ENCODE results near the gene SNX10.

Gene SNX10

DNA sequence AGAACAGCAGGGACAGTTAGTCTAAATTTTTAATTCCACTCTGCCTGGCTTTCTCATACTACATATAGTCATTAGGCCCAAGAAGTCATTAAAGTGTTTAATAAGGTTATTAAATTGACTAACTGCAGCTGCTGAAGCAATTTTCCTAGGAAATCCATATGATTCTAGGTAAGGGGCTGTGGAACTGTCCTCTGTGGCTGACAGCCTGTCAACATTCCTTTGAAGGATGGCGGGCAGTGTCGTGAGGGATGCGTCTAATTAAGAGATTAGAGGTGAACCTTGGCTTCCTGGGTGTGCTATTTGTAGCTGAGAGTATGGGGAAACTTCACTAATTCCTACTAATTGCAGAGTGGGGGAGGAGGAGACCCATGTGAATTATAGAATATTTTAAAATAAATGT lies 64.6 kb downstream of the SNX10 start:
- no peak overlapping the region for H3K4me3 ChIP-seq (ENCODE audit: low read length)

DNA sequence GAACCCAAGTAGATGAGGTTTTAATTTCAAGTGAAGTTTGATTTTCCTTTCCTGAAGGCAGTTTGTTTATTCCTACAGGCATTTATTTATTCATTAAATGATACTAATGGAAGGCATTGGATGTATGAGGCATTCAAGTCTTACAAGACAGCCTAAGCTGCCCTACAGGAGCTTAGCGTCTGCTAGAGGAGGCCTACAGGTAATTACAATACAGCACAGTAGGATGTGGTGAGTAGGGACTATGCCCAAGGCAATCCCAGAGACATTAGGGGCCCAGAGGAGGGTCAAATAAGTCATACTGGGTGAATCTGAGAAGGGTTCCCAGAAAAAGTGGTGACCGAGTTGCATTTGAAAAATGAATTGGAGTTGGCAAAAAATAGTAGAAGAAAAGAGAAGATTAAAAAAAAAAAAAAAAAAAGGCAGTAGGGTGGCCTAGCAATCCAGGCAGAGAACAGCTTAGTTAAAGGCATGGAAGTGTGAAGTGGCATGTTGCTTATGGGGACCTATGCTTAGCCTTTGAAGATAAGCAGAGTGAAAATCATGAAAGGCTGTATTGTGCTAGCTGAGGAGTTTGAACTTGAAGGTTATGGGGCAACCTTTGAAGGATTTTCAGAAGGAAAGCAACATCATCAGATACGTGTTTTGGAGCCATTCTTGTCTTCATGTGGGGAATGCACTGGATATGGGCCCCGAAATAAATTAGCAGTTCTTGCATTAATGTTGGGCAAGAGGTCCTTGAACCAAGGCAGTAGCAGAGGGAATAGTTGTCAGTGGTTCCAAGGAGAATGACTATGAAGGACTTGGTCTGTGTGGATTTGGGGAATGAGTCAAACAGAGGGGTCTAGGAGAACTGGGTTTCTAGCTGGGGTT lies 65.5 kb downstream of the SNX10 start:
- no peak overlapping the region for H3K4me3 ChIP-seq (ENCODE audit: low read length)
- DNase-seq (ENCODE audit: low read depth) = peak; percentile 40
- TF ChIP-seq, protein P1, sequence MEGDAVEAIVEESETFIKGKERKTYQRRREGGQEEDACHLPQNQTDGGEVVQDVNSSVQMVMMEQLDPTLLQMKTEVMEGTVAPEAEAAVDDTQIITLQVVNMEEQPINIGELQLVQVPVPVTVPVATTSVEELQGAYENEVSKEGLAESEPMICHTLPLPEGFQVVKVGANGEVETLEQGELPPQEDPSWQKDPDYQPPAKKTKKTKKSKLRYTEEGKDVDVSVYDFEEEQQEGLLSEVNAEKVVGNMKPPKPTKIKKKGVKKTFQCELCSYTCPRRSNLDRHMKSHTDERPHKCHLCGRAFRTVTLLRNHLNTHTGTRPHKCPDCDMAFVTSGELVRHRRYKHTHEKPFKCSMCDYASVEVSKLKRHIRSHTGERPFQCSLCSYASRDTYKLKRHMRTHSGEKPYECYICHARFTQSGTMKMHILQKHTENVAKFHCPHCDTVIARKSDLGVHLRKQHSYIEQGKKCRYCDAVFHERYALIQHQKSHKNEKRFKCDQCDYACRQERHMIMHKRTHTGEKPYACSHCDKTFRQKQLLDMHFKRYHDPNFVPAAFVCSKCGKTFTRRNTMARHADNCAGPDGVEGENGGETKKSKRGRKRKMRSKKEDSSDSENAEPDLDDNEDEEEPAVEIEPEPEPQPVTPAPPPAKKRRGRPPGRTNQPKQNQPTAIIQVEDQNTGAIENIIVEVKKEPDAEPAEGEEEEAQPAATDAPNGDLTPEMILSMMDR (conservative IDR thresholded peaks at IDR 0.05; ENCODE audit: low read length) = no peak

More for the DNA sequence above, 64.6 kb downstream of the SNX10 start:
- TF ChIP-seq, protein P1 (conservative IDR thresholded peaks at IDR 0.05; ENCODE audit: low read length) = no peak
- no peak for DNase-seq (ENCODE audit: low read depth)

DNA sequence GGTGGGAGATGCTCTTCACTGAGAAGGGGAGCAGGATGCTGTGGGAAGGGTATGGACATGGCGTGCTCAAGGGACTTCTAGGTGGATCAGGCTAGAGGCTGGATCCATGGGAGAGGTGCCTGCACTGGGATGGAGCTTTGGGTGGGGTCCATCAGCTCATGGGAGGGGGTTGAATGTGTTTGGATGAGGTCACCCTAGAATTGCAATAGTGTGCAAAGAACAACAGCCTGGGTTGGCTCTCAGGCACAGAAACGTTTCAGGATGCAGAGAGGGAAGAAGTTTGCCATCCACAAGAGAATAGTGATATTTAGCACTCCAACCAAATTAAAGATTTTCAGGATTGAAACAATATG lies 66.1 kb downstream of the SNX10 start:
- DNase-seq (ENCODE audit: low read depth) = no peak
- H3K4me3 ChIP-seq (ENCODE audit: low read length) = no peak overlapping the region
- TF ChIP-seq, protein P1 (conservative IDR thresholded peaks at IDR 0.05; ENCODE audit: low read length) = no peak

DNA sequence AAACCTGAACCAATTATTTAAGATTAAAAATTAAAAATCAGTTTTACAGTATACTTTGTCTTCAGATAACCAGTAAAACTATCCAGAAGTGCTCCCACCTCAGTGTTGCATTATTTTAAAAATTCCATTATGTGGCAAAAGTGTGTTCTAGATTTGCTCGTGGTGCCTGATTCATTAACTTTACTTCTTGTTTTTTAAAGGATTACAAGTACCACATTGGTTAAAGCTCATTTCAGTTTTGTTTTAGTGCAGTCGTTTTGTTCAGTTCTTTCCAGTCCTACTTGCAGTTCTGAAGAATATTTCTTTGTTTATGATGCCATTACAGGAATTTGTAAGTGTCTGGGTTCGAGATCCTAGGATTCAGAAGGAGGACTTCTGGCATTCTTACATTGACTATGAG lies 69.0 kb downstream of the SNX10 start:
- TF ChIP-seq, protein P1 (conservative IDR thresholded peaks at IDR 0.05; ENCODE audit: low read length) = no peak
- no peak overlapping the region for H3K4me3 ChIP-seq (ENCODE audit: low read length)
- DNase-seq (ENCODE audit: low read depth) = no peak

DNA sequence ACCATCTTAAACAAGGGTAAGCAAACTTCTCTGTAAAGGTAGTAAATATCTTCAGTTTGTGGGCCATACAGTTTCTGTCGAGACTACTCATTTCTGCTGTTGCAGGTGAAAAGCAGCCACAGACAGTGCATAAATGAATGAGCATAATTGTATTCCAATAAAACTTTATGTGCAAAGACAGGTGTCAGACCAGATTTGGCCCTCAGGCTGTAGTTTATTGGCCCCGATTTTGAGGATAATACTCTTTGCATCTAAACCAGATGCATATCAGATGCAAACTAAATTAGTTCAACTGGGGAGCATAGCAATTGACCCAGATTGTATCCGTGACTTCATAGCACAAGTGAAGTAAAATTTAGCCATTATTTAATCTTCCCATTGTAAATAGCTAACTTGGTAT lies 70.0 kb downstream of the SNX10 start:
- H3K4me3 ChIP-seq (ENCODE audit: low read length) = no peak overlapping the region
- DNase-seq (ENCODE audit: low read depth) = no peak
- TF ChIP-seq, protein P1 (conservative IDR thresholded peaks at IDR 0.05; ENCODE audit: low read length) = no peak

DNA sequence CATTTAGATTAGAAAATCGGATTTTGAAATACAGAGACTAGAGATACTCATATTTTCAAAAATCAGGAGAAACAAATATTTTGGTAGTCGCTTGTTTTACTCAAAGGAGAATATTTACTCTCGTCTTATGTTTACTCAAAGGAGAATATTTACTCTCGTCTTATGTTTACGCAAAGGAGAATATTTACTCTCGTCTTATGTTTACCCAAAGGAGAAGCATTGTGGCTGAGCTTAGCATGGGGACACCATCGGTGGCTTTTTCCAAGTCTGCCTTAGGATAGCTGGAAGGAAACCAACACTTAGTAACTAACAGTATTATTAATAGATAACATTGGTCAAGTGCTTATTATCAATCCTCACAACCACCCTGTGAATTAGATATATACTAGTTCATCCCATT lies 71.8 kb downstream of the SNX10 start:
- TF ChIP-seq, protein P1 (conservative IDR thresholded peaks at IDR 0.05; ENCODE audit: low read length) = no peak
- DNase-seq (ENCODE audit: low read depth) = no peak
- no peak overlapping the region for H3K4me3 ChIP-seq (ENCODE audit: low read length)

All from AG10803 (cell line).